HG02981 (cell line): Measurements from ENCODE around the gene EREG.

Source experiments
- ATAC-seq: cut with Tn5 transposase; IDR thresholded peaks from one replicate; pipeline ENCODE4 v1.9.1; 2021; ENCODE audit warnings: mild to moderate bottlenecking, moderate library complexity; ENCODE audit not compliant: unreplicated experiment

The EREG gene, protein sequence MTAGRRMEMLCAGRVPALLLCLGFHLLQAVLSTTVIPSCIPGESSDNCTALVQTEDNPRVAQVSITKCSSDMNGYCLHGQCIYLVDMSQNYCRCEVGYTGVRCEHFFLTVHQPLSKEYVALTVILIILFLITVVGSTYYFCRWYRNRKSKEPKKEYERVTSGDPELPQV

GRCh38 chr4:74364652-74365491 is at the start of gene EREG:
Gene EREG, plus strand, starts transcription at chr4:74365145. Its CDS starts 164 bp downstream, at chr4:74365309.
- peak; percentile 52 for ATAC-seq

DNA sequence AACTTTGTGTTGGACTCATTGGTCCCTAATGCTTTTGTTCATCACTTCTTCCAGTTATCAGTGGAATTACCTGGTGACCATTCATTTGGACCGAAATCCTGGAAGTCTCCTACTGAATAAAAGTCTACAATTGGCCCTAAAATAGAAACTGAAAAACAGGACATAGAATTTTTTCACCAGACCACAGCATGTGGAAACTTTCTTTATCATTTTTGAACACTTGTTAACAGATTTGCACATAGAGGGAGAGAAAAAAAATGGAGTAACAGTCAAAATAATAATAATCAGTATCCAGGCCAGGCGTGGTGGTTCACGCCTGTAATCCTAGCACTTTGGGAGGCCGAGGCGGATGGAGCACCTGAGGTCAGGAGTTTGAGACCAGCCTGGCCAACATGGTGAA is 49.6 kb upstream of the EREG start:
- no peak for ATAC-seq

- no peak for ATAC-seq
Measured at GRCh38 chr4:74316397-74316796, 48.5 kb upstream of the EREG start.

- ATAC-seq, result no peak
Measured at GRCh38 chr4:74317616-74318246, 47.2 kb upstream of the EREG start.

DNA sequence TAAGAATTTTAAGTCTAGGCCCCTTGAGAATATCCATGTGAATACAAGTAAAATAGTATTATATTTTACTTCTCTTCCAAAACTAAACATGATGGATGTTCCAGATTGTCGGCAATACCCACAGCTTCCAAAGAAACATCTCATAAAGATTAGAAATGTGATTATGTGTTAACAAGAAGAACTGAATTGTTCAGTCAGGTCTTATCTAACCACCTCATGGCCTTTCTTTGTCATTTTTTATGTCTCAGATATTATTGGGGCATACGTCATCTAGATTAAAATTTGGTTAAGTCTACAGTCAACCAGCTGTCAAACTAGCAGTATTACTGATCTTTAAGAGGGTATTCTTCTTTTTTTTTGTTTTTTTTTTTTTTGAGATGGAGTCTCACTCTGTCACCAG is 46.7 kb upstream of the EREG start:
- no peak for ATAC-seq

GRCh38 chr4:74319470-74319869 is 45.5 kb upstream of the EREG start:
- no peak for ATAC-seq

DNA sequence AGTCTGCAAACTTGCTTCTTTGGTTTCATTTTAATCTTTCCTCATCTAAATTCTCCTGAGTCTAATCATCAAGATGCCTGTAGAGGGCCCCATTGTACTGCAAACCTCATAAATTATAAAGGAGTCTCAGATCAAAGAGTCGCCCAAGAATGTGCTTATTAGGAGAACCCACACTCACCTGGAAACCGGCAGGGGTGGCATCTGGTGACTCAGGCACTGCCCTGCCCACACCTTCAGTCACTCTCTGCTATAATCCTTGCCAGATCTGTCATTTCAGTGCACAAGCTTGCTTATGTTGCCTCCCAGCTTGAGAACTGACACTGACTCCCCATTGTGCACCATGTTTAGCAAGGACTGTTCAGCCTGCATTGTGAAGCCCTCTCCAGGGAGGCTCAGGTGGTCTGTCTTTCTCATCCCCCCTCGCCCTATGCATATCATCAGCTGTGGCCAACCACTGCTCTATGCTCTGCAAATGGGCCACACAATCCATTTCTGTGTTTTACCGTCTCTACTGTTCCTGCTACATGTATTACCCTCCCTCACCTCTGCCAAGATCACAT is 44.3 kb upstream of the EREG start:
- ATAC-seq, result peak; percentile 82

DNA sequence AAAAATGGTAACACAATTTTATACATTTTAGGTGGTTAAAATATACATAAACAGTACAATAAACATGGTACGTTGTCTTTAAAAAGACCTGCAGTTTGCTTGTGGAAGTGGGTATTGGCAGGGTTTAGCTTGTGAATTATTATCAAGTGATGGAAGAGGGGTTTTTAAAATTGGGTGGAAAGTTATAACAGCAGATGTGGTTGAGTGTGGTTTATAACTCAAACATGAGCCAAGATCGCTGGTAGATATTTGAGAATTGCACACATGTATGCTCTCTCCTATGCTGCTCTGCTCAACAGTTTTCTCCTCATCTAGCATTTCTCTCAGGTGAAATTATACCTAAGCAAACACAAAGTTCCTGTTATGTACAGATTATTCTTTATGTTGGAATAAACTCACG is 42.6 kb upstream of the EREG start:
- no peak for ATAC-seq

DNA sequence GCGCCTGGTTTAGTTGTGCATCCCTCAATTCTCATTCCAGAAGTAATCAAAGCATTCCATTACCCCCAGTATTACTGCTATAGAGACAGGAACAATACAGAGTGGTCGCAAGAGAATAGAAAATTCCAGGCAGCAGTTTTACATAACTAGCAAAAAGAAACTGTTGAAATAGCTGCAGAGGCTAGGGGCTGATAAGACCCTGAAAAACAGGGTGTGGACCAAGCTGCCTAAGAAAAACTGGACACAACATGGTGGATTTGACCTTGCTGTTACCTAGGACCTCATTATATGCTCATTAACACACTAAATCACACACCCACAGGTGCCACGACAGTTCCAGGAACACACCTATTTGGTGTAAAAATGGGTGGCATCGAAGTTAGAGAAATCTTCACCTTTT is 41.3 kb upstream of the EREG start:
- ATAC-seq, result no peak

DNA sequence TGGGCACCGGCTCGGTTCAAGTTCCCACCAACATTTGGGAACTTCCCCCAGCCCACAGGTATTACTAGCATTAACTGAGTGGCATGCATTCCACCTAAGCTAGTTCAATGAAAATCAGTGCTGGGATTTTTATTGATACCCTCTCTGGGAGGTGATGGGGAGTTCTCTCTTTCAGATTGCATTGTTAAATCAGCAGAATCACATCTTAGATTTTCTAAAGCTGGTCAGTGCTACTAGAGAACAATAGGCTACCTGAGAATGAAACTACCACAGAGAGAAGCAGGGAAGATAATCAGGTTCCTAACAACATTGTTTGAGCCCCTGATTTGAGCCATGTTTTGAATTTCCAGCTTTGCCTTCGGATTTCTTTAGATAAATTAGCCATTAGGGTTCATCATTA is 40.7 kb upstream of the EREG start:
- ATAC-seq, result no peak

DNA sequence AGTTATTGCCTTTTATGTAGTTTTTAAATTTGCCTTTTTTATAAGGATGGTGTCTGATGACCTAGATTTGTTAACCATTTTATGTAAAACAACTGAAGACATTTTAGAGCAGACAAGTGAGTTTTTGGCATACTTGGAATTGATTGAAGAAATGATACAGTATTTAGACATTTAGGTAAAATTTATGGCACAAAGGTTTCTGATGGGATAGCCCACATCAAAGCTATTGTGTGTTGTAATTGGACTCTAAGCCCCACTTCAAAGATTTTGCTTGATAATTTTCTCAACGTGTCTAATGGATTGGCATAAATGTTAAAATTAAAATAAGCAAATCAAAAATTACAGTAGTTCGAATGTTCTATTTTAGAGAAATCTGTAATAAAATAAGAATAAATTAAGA is 39.1 kb upstream of the EREG start:
- no peak for ATAC-seq

DNA sequence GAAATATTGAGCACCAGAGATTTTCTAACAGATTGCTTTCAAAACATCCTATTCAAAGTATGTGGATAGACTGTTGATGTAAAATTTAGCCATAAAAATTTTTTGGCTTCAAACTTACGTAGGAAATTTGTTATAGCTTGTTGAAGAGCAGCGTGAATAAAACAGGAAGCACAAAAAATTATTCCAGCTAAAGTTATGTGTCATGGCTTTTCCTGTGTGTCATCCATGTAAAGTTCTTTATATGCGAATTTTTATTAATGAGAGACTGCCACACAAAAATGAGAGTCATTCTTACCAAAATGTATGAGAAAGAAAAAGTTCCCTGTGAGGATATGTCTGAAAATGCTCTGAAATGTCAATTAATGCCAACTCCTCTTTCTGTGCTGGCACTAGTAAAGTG is 37.2 kb upstream of the EREG start:
- ATAC-seq, result no peak

DNA sequence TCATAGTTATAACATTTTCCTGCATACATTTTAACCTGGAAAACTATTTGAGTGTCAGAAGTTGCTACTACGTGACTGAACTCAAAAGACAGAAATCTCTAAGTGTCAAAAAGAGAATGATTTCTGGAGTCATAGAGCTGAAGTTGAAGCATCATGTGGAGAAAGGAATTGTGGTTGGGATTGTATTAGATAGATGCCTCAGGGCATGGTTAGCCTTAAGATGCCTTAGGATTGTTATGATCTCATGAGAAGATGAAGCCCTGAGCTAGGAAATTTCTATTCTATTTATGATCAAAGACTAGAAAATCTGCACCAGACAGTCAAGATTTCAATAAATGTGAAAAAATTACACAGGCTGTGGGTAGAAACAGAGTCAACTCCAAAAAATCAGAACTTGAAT is 36.4 kb upstream of the EREG start:
- ATAC-seq, result no peak

DNA sequence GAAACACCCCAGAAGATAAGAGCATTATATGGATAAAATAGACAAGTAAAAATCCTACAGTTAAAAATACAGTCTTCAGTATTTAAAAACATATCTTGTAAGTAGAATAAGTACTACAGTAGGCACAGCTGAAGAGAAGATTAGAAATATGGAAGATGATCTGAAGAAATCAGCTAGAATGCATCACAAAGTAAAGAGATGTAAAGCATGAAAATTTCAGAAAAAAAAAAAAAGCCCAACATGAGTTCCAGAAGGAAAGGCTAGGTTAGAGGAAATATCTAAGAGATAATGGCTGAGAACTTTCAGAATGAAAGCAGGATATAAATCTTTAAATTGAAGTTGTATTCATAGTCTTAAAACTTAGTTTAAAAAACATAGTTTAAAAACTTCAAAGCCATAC is 35.6 kb upstream of the EREG start:
- ATAC-seq, result no peak

GRCh38 chr4:74330295-74330750 is 34.6 kb upstream of the EREG start:
- no peak for ATAC-seq

GRCh38 chr4:74331252-74331651 is 33.7 kb upstream of the EREG start:
- no peak for ATAC-seq

DNA sequence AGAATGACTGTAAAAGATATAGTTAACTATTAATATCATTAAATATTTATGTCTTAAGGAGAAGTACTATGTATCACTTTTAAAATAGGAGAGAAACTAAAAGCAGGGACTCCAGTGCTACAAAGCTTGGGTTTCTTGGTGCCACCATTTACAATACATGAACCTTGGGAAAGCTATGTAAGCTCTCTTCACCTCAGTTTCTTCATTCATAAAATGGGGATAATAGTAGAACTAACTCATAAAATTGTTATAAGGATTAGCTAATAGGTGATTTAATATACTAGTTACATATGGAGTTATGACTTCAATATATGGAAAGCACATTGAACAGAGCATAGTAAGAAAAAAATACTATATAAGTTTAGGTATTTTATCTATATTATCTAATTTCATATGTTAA is 33.0 kb upstream of the EREG start:
- ATAC-seq, result no peak

DNA sequence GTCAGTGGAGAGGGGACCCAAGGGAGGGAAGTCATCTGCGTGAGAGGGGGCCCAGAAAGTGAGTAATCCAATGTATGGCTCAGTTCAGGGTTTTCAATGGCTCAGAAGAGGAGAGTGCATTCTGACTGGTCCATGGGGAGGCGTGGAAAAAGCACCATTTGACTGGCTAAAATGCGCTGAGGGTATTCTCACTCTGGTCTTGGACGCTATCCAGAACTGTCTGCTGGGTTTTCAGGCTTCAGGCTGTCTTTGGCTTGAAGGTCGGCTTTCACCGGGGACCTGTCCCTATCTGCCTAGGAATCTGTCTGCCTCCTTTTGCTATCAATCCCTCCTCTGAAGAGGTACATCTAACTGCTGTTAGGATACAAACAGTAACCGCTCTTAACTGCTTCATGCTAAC is 30.3 kb upstream of the EREG start:
- no peak for ATAC-seq

DNA sequence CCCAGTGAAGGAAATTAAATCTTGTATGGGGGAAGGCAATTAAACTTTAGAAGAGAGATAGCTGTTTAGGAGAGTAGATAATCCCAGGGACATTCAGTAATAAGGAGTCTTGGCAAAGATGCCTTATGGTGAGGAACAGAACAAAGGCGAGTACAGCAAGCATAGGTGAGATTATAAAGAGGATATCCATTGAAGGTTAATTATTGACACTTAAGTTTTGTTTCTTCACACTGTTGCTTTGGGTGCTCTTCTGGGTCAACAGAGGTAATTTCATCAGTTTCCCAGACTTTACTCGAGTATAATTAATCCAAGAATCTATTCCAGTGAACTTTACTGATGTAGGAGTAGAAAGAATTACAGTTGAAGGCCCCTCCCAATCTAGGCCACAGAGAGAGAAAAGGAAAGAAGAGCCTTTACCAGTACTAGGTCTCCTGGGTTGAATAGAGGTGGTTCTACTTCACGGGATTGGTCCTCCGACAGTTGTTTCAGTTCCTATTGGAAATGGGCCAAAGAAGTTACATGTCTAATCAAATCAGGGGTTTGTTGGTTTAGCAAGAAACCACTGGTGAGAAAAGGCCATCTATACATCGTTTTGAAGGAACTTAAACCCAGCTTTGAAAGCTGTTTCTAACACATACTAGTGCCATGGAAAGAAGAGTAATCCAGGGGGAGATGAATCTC is 29.5 kb upstream of the EREG start:
- ATAC-seq, result peak; percentile 75

GRCh38 chr4:74338792-74339333 is 26.1 kb upstream of the EREG start:
- no peak for ATAC-seq

GRCh38 chr4:74339501-74339900 is 25.4 kb upstream of the EREG start:
- ATAC-seq, result no peak
